Endodermal cell (in vitro differentiated cells): ENCODE data around the gene ASB10. TPM values are rescaled to one million over a fixed set of nuclear protein-coding genes. Genes with fewer than 3 reads are reported as not detected.

ENCODE experiments used
- DNase-seq: peaks from one replicate; pipeline ENCODE4 v3.0.0-alpha.2; 2017
- H3K27ac ChIP-seq: 2 replicates; pipeline ENCODE4 v1.5.1; 2013; ENCODE audit warnings: mild to moderate bottlenecking, low read depth, low read length, moderate library complexity
- H3K27me3 ChIP-seq: 2 replicates; pipeline ENCODE4 v1.6.1; 2013; ENCODE audit warnings: mild to moderate bottlenecking, low read length, moderate library complexity; ENCODE audit not compliant: insufficient read depth, control insufficient read depth, poor library complexity, severe bottlenecking
- H3K36me3 ChIP-seq: 2 replicates; pipeline ENCODE4 v1.7.0; 2013; ENCODE audit warnings: mild to moderate bottlenecking, low read length, moderate library complexity; ENCODE audit not compliant: control insufficient read depth, insufficient read depth
- H3K4me1 ChIP-seq: one replicate; pipeline ENCODE4 v1.7.0; 2013; ENCODE audit warnings: low read length; ENCODE audit not compliant: control insufficient read depth, insufficient read depth
- H3K4me3 ChIP-seq: 2 replicates; pipeline ENCODE4 v1.5.1; 2013; ENCODE audit warnings: mild to moderate bottlenecking, low read length, moderate library complexity
- H3K9ac ChIP-seq: 2 replicates; pipeline ENCODE4 v1.6.1; 2013; ENCODE audit warnings: mild to moderate bottlenecking, low read length, moderate library complexity; ENCODE audit not compliant: poor library complexity, severe bottlenecking; ENCODE audit errors: extremely low read depth
- H3K9me3 ChIP-seq: 2 replicates; pipeline ENCODE4 v1.6.1; 2013; ENCODE audit warnings: mild to moderate bottlenecking, low read length, moderate library complexity; ENCODE audit not compliant: control insufficient read depth
- H3K27ac Mint-ChIP-seq: 2 replicates; pipeline ENCODE4 v1.8.0; 2020; ENCODE audit warnings: mixed read lengths
- H3K27me3 Mint-ChIP-seq: 2 replicates; pipeline ENCODE4 v1.8.0; 2021; ENCODE audit warnings: mild to moderate bottlenecking, mixed read lengths; ENCODE audit not compliant: insufficient read depth
- H3K36me3 Mint-ChIP-seq: 2 replicates; pipeline ENCODE4 v1.8.0; 2020; ENCODE audit warnings: low read depth, mixed read lengths
- H3K4me1 Mint-ChIP-seq: 2 replicates; pipeline ENCODE4 v1.8.0; 2020; ENCODE audit warnings: mixed read lengths
- H3K4me3 Mint-ChIP-seq: 2 replicates; pipeline ENCODE4 v1.8.0; 2020; ENCODE audit warnings: mild to moderate bottlenecking, moderate library complexity, mixed read lengths
- H3K9me3 Mint-ChIP-seq: 2 replicates; pipeline ENCODE4 v1.8.0; 2020; ENCODE audit warnings: mild to moderate bottlenecking, mixed read lengths
- WGBS, 2 experiments: methylation state at CpG; one replicate each; pipeline versions ENCODE4 v1.1.5 to v1.1.7; 2013; ENCODE audit warnings: missing lambda C conversion rate in 2 of 2, mixed read lengths in 1 of 2; ENCODE audit not compliant: insufficient coverage in 1 of 2, insufficient read length in 1 of 2; 5-methylcytosine and 5-hydroxymethylcytosine counted together
- total RNA-seq, 2 donors: library from RNA; stranded (reverse); fragmentation: NEBNext Ultra II Directional in 1 of 2; extraction: Animal tissue kit (Norgen Biotek cat#: 25700) in 1 of 2; gene quantifications; 2 replicates in 1 of 2; 3 replicates in 1 of 2; pipeline ENCODE4 v1.2.1, GENCODE V29; 2021
- TF ChIP-seq, protein P1 (sequence below): fragments of 200-600 bp; sonication (generic); conservative IDR thresholded peaks from 2 replicates; pipeline ENCODE4 v1.5.0; 2021; ENCODE audit warnings: antibody characterized with exemption, mild to moderate bottlenecking

The ASB10 gene
- total RNA-seq, 2 donors from 2014 or later, result not detected

DNA sequence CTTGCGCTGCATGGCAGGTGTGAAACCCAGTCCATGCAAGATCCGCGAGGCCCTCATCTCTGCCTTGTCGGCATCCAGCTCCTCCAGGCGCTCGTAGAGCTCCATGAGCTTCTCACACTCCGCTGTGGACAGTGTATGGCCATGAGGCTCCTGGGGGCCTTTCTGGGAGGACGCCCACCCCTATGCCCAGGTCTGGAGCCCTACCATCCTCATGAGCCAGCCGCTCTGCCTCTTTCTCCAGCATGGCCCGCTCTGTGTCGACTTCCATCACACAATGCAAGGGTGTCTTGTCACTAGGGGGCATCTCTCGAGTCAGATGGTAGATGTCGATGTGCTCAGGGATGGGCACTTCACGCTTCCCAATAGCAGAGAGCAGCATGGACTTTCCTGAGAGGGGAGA lies 36.7 kb upstream of the ASB10 start:
- H3K9me3 ChIP-seq, result no peaks in the 10 kb centered on the region
- H3K27ac ChIP-seq, result no peak overlapping the region
- Mint-ChIP-seq H3K36me3 (peaks cover 54% of the 10 kb centered on the region), H3K9me3 (no peaks in the 10 kb centered on the region), H3K27ac (no peak overlapping the region), H3K4me1 (peaks cover 26% of the 10 kb centered on the region), H3K27me3 (no peaks in the 10 kb centered on the region), H3K4me3 (no peak overlapping the region)
- TF ChIP-seq, protein P1, sequence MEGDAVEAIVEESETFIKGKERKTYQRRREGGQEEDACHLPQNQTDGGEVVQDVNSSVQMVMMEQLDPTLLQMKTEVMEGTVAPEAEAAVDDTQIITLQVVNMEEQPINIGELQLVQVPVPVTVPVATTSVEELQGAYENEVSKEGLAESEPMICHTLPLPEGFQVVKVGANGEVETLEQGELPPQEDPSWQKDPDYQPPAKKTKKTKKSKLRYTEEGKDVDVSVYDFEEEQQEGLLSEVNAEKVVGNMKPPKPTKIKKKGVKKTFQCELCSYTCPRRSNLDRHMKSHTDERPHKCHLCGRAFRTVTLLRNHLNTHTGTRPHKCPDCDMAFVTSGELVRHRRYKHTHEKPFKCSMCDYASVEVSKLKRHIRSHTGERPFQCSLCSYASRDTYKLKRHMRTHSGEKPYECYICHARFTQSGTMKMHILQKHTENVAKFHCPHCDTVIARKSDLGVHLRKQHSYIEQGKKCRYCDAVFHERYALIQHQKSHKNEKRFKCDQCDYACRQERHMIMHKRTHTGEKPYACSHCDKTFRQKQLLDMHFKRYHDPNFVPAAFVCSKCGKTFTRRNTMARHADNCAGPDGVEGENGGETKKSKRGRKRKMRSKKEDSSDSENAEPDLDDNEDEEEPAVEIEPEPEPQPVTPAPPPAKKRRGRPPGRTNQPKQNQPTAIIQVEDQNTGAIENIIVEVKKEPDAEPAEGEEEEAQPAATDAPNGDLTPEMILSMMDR, result peak; percentile 43
- peaks cover 56% of the 10 kb centered on the region for H3K36me3 ChIP-seq
- no peak overlapping the region for H3K4me3 ChIP-seq
- peaks cover 11% of the 10 kb centered on the region for H3K4me1 ChIP-seq
- no peak for DNase-seq
- H3K27me3 ChIP-seq, result no peaks in the 10 kb centered on the region
- H3K9ac ChIP-seq, result no peak overlapping the region
- WGBS, 2 experiments, result 92 to 93% methylated on average over 7 to 14 of the region's 14 CpGs

DNA sequence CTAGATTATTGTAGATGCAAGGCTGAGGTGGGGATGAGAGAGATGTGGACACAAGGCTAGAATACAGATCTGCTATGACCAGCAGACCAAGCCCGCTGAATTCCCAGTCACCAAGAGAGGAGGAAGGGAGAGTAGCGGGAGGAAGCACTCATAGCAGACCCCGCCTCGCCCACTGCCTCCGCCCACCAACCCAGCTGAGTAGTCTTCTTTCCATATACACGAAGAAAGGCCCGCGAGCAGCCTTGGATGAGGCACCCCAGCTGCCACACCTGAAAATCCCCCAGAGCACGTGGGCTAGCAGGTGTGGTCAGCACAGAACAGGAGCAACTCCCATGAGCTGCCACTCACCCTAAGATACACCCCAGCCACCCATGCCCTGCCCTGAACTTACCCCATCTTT lies 31.1 kb upstream of the ASB10 start:
- peaks cover 74% of the 10 kb centered on the region for H3K36me3 Mint-ChIP-seq
- no peak overlapping the region for H3K27ac Mint-ChIP-seq
- no peak overlapping the region for H3K4me3 Mint-ChIP-seq
- TF ChIP-seq, protein P1, result no peak
- Histone ChIP-seq H3K4me3 (no peak overlapping the region), H3K27ac (no peak overlapping the region), H3K27me3 (no peaks in the 10 kb centered on the region), H3K9me3 (no peaks in the 10 kb centered on the region), H3K9ac (no peak overlapping the region), H3K36me3 (peaks cover 84% of the 10 kb centered on the region), H3K4me1 (no peaks in the 10 kb centered on the region)
- WGBS, 2 experiments, result 95 to 100% methylated on average over 5 to 9 of the region's 9 CpGs
- no peaks in the 10 kb centered on the region for H3K4me1 Mint-ChIP-seq
- H3K27me3 Mint-ChIP-seq, result no peaks in the 10 kb centered on the region
- no peaks in the 10 kb centered on the region for H3K9me3 Mint-ChIP-seq
- no peak for DNase-seq

DNA sequence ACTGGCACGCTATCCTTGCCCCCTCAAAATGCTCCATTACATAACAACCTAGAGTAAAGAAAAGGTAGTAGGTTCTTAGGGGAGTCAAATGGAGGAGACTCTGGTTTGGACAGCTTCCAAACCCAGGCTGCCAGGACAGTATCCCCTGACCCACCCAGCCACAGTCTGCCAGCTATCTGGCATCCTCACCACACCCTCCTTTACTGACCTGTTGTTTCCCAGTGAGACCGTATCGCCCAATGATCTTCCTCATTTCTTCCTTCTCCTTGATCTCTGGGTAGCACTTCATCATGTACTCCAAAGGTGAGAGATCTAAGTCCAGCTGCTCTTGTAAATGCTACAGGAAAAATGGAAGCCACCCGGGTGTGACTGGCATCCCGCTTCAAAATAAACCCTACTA lies 28.3 kb upstream of the ASB10 start:
- peaks cover 61% of the 10 kb centered on the region for H3K36me3 Mint-ChIP-seq
- peaks cover 8% of the 10 kb centered on the region for H3K4me1 Mint-ChIP-seq
- no peak overlapping the region for H3K4me3 Mint-ChIP-seq
- no peaks in the 10 kb centered on the region for H3K9me3 ChIP-seq
- DNase-seq, result no peak
- H3K9me3 Mint-ChIP-seq, result no peaks in the 10 kb centered on the region
- TF ChIP-seq, protein P1, result no peak
- H3K27ac ChIP-seq, result no peak overlapping the region
- H3K27ac Mint-ChIP-seq, result no peak overlapping the region
- no peaks in the 10 kb centered on the region for H3K27me3 Mint-ChIP-seq
- WGBS, 2 experiments, result 88 to 92% methylated on average over 3 to 5 of the region's 5 CpGs
- H3K36me3 ChIP-seq, result peaks cover 63% of the 10 kb centered on the region
- no peaks in the 10 kb centered on the region for H3K4me1 ChIP-seq
- H3K9ac ChIP-seq, result no peak overlapping the region
- no peak overlapping the region for H3K4me3 ChIP-seq
- H3K27me3 ChIP-seq, result no peaks in the 10 kb centered on the region
